HepG2 (cell line): Measurements from ENCODE around the gene PPM1H. TPM values are rescaled to one million over a fixed set of nuclear protein-coding genes. Genes with fewer than 3 reads are reported as not detected.

Experiments used
- BRD4 ChIP-seq: sonication (generic); formaldehyde crosslinking; IDR thresholded peaks from 2 replicates; pipeline ENCODE4 v1.4.0; 2020; ENCODE audit warnings: missing genetic modification reagents
- CCAR2 ChIP-seq: fragments of 200-400 bp; formaldehyde crosslinking; optimal IDR thresholded peaks from 2 replicates; pipeline ENCODE3; 2018; ENCODE audit warnings: low read depth, mild to moderate bottlenecking, low read length, moderate library complexity
- KAT7 ChIP-seq: IDR thresholded peaks from 2 replicates; pipeline ENCODE4 v1.6.1; 2018; ENCODE audit warnings: borderline replicate concordance, missing compliant biosample characterization
- MLLT10 ChIP-seq: sonication (generic); formaldehyde crosslinking; IDR thresholded peaks from 2 replicates; pipeline ENCODE4 v1.4.0; 2020; ENCODE audit warnings: missing genetic modification reagents
- NFIC ChIP-seq: IDR thresholded peaks from 2 replicates; pipeline ENCODE4 v1.6.1; 2012; ENCODE audit warnings: mild to moderate bottlenecking, low read length, inconsistent platforms
- RCOR2 ChIP-seq: IDR thresholded peaks from 2 replicates; pipeline ENCODE4 v1.6.1; 2016; ENCODE audit warnings: missing biosample characterization, missing genetic modification reagents
- RFXANK ChIP-seq: IDR thresholded peaks from 2 replicates; pipeline ENCODE4 v1.6.1; 2016
- SAFB2 ChIP-seq: sonication (generic); formaldehyde crosslinking; IDR thresholded peaks from 2 replicates; pipeline ENCODE4 v1.5.1; 2020; ENCODE audit warnings: missing genetic modification reagents, low read depth, mild to moderate bottlenecking, borderline replicate concordance
- SCMH1 ChIP-seq: sonication (generic); formaldehyde crosslinking; IDR thresholded peaks from 2 replicates; pipeline ENCODE4 v1.9.0; 2021; ENCODE audit warnings: missing genetic modification reagents, mild to moderate bottlenecking, borderline replicate concordance
- ZC3H4 ChIP-seq: sonication (generic); formaldehyde crosslinking; IDR thresholded peaks from 2 replicates; pipeline ENCODE4 v1.4.0; 2020; ENCODE audit warnings: missing genetic modification reagents, borderline replicate concordance
- ZFY ChIP-seq: sonication (generic); formaldehyde crosslinking; IDR thresholded peaks from 2 replicates; pipeline ENCODE4 v1.4.0; 2020; ENCODE audit warnings: missing genetic modification reagents
- ZNF17 ChIP-seq: sonication (generic); formaldehyde crosslinking; IDR thresholded peaks from 2 replicates; pipeline ENCODE4 v1.5.0; 2020; ENCODE audit warnings: mild to moderate bottlenecking, missing genetic modification reagents
- ZNF703 ChIP-seq: sonication (generic); formaldehyde crosslinking; IDR thresholded peaks from 2 replicates; pipeline ENCODE4 v1.5.1; 2020; ENCODE audit warnings: missing genetic modification reagents, mild to moderate bottlenecking, moderate library complexity, borderline replicate concordance
- ZNF850 ChIP-seq: sonication (generic); formaldehyde crosslinking; conservative IDR thresholded peaks from 2 replicates; pipeline ENCODE4 v1.9.0; 2021; ENCODE audit warnings: mild to moderate bottlenecking, missing genetic modification reagents
- polyA plus RNA-seq, 8 experiments: library from polyadenylated mRNA; depleted of rRNA in 3 of 8; stranded (reverse) in 7 of 8; unstranded in 1 of 8; fragments of >200 nt; fragmentation: Illumina TruSeq in 4 of 8; extraction: Trizol in 4 of 8; gene quantifications; 2 replicates each; pipeline versions ENCODE4 v1.2.1 to v1.2.3, GENCODE V29; 2011 to 2016; ENCODE audit warnings: low read depth in 4 of 8, missing spikeins in 1 of 8, mixed read lengths in 1 of 8; ENCODE audit not compliant: insufficient read depth in 1 of 8
- total RNA-seq, 5 experiments: library from RNA; depleted of rRNA; stranded (reverse); fragments of >200 nt; fragmentation: Illumina TruSeq; extraction: Trizol; gene quantifications; 2 replicates each; pipeline ENCODE4 v1.2.3, GENCODE V29; 2016; ENCODE audit warnings: low read depth in 1 of 5
- TF ChIP-seq, protein P1 (sequence below): sonication (generic); formaldehyde crosslinking; IDR thresholded peaks from 2 replicates; pipeline ENCODE4 v1.5.0; 2020; ENCODE audit warnings: missing genetic modification reagents
- TF ChIP-seq, protein P2 (sequence below): sonication (generic); formaldehyde crosslinking; IDR thresholded peaks from 2 replicates; pipeline ENCODE4 v1.4.0; 2020; ENCODE audit warnings: missing genetic modification reagents; ENCODE audit errors: not compliant biosample characterization
- TF ChIP-seq, protein P3 (sequence below): sonication (generic); formaldehyde crosslinking; IDR thresholded peaks from 2 replicates; pipeline ENCODE4 v1.4.0; 2020; ENCODE audit warnings: mild to moderate bottlenecking, missing genetic modification reagents
- TF ChIP-seq, protein P4 (sequence below): sonication (generic); formaldehyde crosslinking; IDR thresholded peaks from 2 replicates; pipeline ENCODE4 v1.8.0; 2022; ENCODE audit warnings: low read depth, missing genetic modification reagents
- TF ChIP-seq, protein P5 (sequence below): sonication (generic); formaldehyde crosslinking; IDR thresholded peaks from 2 replicates; pipeline ENCODE4 v1.8.1; 2022; ENCODE audit warnings: mild to moderate bottlenecking, missing genetic modification reagents

The PPM1H gene
- total and polyA plus RNA-seq, 2 of the 13 experiments (the other 11 are each of a cell fraction or from before 2014, with no cell fraction given) = 29.1 to 38.1 TPM

DNA sequence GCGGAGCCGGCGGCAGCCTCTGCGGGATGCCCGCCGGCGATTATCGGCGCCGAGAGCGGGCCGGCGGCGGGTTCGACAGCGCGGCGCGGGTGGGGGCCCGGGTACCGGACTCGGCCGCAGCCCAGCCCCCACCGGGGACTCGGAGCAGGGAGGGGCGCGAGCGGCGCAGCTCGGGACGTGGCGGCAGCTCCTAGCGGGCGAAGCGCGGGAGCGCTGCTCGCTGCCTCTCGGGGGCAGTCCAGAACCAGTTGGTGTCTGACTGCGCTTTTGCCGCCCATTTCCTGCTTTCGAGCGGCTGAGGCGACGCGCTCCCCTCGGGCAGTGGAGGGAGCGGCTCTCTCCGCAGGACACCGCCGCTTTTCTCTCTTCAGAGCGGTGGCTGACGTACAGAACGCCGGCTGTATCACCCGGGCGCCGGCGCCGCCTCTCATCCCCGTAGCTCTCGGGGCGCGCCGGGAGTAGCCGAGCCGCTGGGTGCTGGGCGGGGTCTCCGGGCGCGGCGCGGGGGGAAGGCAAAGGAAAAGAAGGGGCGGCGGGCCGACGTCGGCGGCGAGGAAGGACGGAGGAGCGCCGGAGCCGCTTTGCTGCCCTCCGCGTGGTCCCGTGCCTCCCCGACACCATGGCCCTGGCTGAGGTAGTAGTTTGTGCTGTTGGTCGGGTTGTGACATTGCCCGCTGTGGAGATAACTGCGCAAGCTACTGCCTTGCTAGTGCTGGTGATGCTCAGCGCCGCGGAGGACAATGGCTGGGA lies 331.7 kb downstream of the PPM1H start (continued):
- TF ChIP-seq, protein P1, sequence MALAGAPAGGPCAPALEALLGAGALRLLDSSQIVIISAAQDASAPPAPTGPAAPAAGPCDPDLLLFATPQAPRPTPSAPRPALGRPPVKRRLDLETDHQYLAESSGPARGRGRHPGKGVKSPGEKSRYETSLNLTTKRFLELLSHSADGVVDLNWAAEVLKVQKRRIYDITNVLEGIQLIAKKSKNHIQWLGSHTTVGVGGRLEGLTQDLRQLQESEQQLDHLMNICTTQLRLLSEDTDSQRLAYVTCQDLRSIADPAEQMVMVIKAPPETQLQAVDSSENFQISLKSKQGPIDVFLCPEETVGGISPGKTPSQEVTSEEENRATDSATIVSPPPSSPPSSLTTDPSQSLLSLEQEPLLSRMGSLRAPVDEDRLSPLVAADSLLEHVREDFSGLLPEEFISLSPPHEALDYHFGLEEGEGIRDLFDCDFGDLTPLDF = no peak
- no peak for TF ChIP-seq RCOR2 (CRISPR knock-in tag)
- no peak for TF ChIP-seq KAT7 (CRISPR knock-in tag)
- no peak for TF ChIP-seq NFIC
- TF ChIP-seq, protein P2, sequence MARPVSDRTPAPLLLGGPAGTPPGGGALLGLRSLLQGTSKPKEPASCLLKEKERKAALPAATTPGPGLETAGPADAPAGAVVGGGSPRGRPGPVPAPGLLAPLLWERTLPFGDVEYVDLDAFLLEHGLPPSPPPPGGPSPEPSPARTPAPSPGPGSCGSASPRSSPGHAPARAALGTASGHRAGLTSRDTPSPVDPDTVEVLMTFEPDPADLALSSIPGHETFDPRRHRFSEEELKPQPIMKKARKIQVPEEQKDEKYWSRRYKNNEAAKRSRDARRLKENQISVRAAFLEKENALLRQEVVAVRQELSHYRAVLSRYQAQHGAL (CRISPR knock-in tag) = peak; percentile 17
- no peak for TF ChIP-seq MLLT10 (CRISPR knock-in tag)
- no peak for TF ChIP-seq CCAR2
- peak; percentile 39; the same call in 1 of the 2 replicates for TF ChIP-seq SAFB2 (CRISPR knock-in tag)
- no peak for TF ChIP-seq ZNF850 (CRISPR knock-in tag)
- no peak; the same call in 1 of the 2 replicates for TF ChIP-seq ZNF703 (CRISPR knock-in tag)
- no peak for TF ChIP-seq SCMH1 (CRISPR knock-in tag)
- TF ChIP-seq, protein P3, sequence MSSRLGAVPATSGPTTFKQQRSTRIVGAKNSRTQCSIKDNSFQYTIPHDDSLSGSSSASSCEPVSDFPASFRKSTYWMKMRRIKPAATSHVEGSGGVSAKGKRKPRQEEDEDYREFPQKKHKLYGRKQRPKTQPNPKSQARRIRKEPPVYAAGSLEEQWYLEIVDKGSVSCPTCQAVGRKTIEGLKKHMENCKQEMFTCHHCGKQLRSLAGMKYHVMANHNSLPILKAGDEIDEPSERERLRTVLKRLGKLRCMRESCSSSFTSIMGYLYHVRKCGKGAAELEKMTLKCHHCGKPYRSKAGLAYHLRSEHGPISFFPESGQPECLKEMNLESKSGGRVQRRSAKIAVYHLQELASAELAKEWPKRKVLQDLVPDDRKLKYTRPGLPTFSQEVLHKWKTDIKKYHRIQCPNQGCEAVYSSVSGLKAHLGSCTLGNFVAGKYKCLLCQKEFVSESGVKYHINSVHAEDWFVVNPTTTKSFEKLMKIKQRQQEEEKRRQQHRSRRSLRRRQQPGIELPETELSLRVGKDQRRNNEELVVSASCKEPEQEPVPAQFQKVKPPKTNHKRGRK = no peak
- TF ChIP-seq ZNF17 (CRISPR knock-in tag) = peak; percentile 81; the same call in 1 of the 2 replicates
- TF ChIP-seq, protein P4, sequence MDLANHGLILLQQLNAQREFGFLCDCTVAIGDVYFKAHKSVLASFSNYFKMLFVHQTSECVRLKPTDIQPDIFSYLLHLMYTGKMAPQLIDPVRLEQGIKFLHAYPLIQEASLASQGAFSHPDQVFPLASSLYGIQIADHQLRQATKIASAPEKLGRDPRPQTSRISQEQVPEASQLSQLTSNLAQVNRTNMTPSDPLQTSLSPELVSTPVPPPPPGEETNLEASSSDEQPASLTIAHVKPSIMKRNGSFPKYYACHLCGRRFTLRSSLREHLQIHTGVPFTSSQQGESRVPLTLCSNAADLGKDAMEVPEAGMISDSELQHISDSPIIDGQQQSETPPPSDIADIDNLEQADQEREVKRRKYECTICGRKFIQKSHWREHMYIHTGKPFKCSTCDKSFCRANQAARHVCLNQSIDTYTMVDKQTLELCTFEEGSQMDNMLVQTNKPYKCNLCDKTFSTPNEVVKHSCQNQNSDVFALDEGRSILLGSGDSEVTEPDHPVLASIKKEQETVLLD (CRISPR knock-in tag) = peak; percentile 90
- TF ChIP-seq ZFY (CRISPR knock-in tag) = peak; percentile 68
- TF ChIP-seq ZC3H4 (CRISPR knock-in tag) = no peak
- TF ChIP-seq BRD4 (CRISPR knock-in tag) = no peak
- no peak for TF ChIP-seq RFXANK (CRISPR knock-in tag)
- TF ChIP-seq, protein P5, sequence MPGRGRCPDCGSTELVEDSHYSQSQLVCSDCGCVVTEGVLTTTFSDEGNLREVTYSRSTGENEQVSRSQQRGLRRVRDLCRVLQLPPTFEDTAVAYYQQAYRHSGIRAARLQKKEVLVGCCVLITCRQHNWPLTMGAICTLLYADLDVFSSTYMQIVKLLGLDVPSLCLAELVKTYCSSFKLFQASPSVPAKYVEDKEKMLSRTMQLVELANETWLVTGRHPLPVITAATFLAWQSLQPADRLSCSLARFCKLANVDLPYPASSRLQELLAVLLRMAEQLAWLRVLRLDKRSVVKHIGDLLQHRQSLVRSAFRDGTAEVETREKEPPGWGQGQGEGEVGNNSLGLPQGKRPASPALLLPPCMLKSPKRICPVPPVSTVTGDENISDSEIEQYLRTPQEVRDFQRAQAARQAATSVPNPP = peak; percentile 59; the same call in 1 of the 2 replicates
